Inflammatory macrophage treated with lipopolysaccharide for 4 hours (primary cell): ENCODE data around the gene PLK1.
"Not testable (repeated sequence)": the region's sequence is repeated elsewhere in the genome, so short reads cannot be mapped to it uniquely, and the experiment has no call there.

ENCODE experiments used
- DNase-seq: peaks from one replicate; pipeline ENCODE4 v3.0.0-alpha.2; 2020

PLK1 gene

DNA sequence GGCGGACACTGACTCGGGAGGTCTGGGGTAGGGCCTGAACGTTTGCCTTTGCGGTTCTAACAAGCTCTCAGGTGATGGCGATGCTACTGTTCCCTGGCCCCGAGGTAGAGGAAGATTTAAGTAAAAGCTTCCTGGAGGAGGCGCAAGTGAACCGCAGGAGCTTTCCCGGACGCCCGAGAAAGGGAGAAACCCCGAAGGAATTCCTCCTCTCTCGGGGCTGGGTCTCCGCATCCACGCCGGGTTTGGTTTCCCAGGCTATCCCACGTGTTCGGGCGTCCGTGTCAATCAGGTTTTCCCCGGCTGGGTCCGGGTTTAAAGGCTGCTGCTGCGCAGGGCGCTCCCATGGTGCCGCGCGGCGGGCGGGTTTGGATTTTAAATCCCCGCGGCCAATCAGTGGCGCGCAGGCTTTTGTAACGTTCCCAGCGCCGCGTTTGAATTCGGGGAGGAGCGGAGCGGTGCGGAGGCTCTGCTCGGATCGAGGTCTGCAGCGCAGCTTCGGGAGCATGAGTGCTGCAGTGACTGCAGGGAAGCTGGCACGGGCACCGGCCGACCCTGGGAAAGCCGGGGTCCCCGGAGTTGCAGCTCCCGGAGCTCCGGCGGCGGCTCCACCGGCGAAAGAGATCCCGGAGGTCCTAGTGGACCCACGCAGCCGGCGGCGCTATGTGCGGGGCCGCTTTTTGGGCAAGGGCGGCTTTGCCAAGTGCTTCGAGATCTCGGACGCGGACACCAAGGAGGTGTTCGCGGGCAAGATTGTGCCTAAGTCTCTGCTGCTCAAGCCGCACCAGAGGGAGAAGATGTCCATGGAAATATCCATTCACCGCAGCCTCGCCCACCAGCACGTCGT lies at the start of gene PLK1:
Gene PLK1, plus strand, starts transcription at position 460 of the 844 bp plus-strand sequence. Its CDS starts 44 bp downstream, at position 504.
- peak; percentile 82 for DNase-seq

DNA sequence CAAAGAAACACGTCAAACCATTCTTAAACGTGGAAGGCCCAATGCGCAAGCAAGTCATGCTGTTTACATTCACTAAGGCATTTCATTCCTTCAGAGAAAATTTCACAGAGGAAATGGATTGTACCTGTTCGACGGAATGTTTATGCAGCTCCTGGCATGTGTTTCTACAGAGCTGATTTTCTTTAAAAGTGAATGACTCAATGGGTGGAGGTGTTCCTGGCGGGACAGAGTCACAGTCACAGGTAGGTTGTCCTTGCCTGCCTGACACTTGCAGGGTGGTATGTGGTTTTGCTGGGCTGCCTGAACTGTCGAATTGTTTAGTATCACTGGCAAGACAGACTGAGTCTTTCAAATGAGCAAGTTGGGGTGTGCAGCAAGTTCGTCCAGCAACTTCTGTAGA lies 49.2 kb upstream of the PLK1 start:
- no peak for DNase-seq

GRCh38 chr16:23631874-23632273 lies 46.8 kb upstream of the PLK1 start:
- not testable (repeated sequence) for DNase-seq

- DNase-seq, result no peak
Observed at GRCh38 chr16:23634461-23635036, 44.1 kb upstream of the PLK1 start.

DNA sequence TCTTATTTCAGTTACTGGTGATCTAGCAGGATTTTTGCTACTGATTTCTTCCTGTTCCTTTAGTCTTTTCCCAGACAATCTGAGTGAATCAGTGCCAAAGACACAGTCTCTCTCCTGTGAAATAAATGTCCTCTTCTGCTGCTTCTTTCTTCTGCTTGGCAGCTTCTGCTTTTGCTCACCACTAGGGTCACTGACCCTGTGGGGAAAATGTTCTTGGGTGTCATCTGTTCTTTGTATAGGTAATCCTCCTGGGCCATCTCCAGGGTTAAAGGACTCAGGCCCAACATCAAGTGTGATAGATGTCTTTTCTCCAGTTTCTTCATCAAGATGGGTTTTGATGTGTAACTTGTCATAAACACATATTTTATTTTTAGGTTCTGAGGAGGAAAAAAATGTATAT lies 42.7 kb upstream of the PLK1 start:
- DNase-seq, result no peak

DNA sequence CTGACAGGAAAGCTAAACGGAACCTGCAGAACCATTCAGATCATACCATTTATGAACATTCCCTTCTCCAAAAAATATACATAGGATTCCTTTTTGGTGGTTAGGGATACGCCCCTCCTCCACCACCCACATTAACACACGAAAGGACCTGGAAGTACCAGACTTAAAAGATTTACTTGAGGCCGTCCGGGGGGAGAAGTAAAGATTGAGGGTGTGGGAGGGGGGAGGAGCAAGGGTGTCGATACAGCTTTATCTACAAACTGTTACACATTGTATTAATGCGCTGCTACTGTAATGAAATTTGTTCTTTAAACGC lies 38.1 kb upstream of the PLK1 start:
- no peak for DNase-seq

DNA sequence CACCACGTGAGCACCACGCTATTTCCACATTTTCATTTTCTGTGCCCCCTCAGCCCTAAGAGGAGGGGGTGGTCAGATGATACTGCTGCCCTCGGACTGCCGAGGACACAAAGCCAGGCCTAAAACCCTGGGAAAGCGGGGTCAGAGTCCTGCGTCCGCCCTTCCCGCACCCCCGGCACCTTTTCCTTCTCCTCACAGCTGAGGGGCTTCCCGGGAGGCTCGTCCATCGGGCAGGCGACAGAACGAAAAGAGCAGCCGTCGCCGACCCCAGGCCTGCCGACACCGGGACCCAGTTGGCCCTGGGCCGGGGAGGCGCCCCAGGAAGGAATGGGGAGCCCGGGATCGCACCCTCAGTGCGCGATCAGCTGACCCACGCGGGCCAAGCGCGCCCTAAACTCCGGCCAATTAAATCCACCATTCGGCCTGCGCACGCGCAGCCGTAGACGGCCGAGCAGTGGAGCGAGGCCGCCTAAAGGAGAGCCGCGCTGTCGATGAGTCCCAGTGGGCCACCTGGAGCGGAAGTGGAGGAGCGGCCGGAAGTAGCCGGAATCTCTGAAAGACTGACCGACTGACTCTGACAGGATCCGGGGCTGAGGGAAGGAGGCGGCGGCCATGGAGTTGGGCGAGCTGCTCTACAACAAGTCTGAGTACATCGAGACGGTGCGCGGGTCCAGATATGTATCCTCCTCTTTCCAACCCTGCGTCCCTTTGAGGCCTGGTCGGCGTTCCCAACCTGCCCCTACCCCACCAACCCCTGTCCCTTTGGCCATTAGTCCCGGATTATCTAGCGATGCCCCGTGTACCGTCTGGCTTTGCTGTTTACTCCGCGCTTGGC lies 37.5 kb upstream of the PLK1 start, which contains the start of the genes DCTN5 and PALB2:
Gene DCTN5, plus strand, starts transcription at position 536 of the 835 bp plus-strand sequence. Its CDS starts 77 bp downstream, at position 613.
Gene PALB2, minus strand, starts transcription at position 380 of the 835 bp plus-strand sequence. Its CDS starts 153 bp downstream, at position 227.
- peak; percentile 98 for DNase-seq

DNA sequence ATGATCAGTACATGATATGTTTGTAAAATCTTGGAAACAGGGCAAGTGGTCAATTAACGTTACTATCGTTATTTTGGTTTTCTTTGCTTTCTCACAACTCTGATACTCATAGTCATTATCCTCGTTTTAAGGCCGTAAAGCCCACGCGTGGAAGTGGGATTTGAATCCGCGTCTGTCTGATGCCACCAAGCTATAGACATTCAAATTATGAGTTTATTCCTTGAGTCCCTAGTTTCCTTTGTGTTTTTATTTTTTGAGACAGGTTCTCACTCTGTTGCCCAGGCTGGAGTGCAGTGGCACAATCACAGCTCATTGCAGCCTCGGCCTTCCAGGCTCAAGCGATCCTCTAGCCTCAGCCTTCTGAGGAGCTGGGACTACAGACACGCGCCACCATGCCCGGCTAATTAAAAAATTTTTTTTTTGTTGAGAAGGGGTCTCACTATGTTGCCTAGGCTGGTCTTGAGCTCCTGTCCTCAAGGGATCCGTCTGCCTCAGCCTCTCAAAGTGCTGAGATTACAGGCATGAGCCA lies 36.4 kb upstream of the PLK1 start:
- DNase-seq, result no peak

DNA sequence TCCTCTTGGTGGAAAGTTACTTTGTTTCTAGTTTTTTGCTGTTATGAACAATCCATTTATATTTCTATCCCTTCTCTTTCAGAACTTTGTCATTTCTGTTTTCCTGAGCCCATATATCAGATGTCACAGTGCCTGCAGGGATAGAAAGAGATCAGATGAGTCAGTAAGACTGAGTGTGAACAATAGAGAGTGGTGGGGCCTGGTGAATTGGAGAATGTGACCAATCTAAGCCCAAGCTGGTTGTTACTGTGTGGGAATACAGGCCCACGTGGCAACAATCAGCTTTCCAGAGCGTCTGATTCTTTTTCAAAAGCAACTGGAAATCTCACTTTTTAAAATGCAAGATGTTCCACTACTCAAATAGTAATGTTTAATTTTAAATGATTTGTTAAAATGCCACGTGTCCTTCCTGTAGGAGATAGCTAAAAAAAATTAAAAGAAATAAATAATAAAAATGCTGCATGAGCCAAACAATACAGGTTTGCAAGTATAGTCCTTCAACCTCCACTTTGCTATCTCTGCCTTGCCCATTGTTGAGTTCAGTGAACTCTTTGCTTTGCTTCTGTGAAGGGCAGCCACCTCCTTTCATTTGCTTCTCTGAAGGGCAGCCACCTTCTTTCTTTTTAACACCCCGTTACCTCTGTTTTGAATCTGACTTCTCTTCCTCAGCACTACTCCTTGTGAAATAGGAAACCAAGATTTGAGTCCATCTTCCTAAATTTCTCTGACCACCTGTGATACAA lies 27.8 kb upstream of the PLK1 start:
- no peak for DNase-seq

GRCh38 chr16:23651943-23652468 lies 26.7 kb upstream of the PLK1 start:
- no peak for DNase-seq

GRCh38 chr16:23663918-23664317 lies 14.8 kb upstream of the PLK1 start:
- DNase-seq, result no peak

DNA sequence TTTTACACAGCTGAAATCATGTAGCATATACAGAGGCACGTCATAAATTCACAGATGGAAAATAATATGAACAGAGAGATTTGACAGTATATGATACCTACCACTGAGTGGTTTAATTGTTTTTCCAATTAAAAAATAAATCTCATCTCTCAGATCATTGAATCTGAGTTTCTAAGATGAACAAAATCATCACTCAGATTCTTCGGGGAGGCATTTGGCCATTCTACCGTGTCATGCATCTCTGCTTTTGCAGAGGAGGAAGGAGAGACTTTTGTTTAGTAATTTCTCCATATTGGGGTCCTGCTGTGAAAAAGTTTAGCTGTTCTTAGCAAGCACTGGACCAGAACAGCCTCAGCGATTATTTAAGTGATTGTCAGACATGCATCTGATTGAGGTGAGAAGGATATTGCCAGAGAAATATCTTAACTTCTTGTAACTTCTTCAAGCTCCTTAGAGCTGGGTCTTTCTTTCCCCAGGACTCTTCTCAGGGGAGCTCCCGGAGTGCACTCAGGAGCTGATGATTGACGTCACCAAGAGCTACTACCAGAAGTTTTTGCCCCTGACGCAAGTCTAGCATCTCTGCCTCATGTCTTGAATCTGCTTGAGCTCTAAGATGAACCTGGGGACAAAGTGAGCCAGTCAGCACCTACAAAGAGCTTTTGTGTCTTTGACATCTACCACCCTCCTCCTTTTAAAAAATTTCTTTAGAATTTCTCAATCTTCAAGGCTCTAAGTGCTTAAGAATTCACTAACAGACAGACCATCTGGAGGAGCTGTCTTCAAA lies 11.9 kb upstream of the PLK1 start:
- no peak for DNase-seq

- DNase-seq, result no peak
Observed at GRCh38 chr16:23667355-23667659, 11.4 kb upstream of the PLK1 start.

DNA sequence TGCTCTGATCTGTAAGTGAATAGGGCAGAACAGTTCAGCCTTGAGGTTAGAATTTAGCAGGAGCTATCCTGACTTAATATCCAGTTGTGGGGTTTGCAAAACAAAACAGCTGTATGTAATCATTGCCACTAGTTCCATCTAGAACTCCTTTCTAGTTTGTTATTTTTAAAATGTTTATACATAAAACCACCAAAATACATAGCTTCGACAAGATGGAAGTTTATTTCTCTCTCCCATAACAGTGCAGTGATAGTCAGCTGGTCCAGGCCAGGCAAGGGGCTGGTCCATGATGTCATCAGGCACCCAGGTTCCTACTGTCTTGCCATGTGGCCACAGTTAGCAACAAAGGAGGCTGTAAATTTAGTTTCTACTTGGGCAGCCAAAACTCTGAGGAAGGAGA lies 10.5 kb upstream of the PLK1 start:
- no peak for DNase-seq

DNA sequence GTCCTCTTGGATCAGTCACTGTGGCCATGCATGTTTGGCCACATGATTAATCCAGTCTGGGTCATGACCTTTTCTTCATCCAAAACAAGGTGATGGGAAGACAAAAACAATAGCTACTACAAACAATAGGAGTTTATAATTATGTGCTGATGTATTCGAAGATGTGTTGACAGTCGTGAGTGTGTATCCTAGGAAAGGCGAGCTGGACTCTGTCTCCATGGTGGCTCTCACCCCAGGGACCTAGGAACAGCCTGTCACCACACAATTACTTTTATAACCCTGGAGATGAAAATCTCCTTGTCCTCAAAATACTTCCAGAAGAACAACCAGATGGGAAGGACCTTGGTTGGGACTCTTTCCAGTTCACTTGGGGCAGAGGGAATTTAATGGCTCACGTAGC lies 9.8 kb upstream of the PLK1 start:
- no peak for DNase-seq

- DNase-seq, result no peak
Observed at GRCh38 chr16:23670137-23670776, 8.4 kb upstream of the PLK1 start.

DNA sequence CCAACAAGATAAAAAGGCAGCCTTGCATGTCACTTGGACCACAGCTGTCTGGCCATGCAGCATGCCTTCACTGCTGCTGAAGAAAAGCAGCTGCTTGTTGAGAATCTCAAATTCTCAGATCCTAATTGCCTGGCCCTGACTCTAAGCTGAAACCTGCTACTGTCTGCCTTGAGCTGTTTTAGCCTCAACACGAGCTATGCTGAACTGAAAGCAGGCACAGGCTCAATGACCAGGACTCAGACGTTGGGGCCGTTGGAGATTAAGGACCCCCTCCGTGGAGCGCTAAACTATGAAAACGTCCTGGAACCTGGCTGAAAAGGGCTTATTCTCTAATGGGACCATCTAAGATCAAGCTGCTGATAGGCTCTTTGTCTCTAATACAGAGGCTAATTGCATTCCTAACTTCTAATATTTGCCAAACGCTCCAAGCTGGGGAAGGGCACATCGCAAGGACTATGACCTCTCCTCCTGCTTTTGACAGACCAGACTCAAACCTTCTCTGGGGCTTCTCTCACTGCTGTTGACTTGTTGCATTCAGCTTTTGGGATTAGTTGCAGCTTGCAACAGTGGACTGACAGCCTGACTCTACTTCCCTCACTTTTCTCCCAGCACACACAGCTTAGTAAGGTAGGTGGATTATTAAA lies 4.6 kb upstream of the PLK1 start:
- DNase-seq, result no peak

DNA sequence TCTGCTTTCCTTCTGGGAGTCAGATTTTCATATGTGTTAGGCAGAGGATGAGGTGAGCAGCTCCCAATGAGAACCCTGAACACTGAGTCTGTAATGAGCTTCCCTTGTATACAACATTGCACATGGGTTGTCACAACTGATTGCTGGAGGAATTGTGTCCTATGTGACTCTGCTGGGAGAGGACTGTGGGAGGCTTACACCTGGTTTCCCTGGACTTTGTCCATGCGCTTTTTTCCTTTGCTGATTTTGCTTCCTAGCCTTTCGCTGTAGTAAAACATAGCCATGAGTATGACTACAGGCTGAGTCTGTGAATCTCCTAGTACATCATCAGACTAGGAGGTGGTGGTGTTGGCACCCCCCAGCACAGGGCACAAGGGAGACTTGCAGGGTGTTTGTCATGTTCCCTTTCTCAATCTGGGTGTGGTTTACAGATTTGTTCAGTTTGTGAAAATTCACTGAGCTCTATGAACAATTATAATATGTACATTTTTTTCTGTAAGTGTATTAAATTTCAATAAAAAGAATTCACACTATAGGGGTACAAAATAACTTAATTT lies 1.7 kb upstream of the PLK1 start:
- DNase-seq, result no peak

- peak; percentile 29 for DNase-seq
Observed at GRCh38 chr16:23679274-23679985, 741 bp downstream of the PLK1 start.

- DNase-seq, result no peak
Observed at GRCh38 chr16:23679986-23680336, 1.3 kb downstream of the PLK1 start.
